ENCODE results near the gene ANKRD66.

Gene ANKRD66

GRCh38 chr6:46787871-46788540 is 41.3 kb downstream of the ANKRD66 start:
- Histone ChIP-seq H3K4me3 (ENCODE audit: low read length, poor library complexity, severe bottlenecking) (no peak overlapping the region), H4K20me1 (ENCODE audit: insufficient read depth, low read length, poor library complexity, severe bottlenecking) (no peaks in the 10 kb centered on the region), H3K9me3 (ENCODE audit: insufficient read depth, low read depth, low read length) (no peaks in the 10 kb centered on the region), H2AFZ (ENCODE audit: low read length) (no peak overlapping the region), H3K27me3 (ENCODE audit: insufficient read depth, low read length, poor library complexity, severe bottlenecking) (no peaks in the 10 kb centered on the region), H3K79me2 (ENCODE audit: insufficient read depth, low read length) (no peaks in the 10 kb centered on the region), H3K4me2 (ENCODE audit: low read depth, low read length, poor library complexity, severe bottlenecking) (no peak overlapping the region), H3K9me2 (replicated peaks; ENCODE audit: low read depth, low read length) (no peaks in the 10 kb centered on the region), H3F3A (ENCODE audit: low read depth) (no peaks in the 10 kb centered on the region), H3K4me1 (ENCODE audit: insufficient read depth, low read length, poor library complexity, severe bottlenecking) (no peaks in the 10 kb centered on the region), H3K9ac (ENCODE audit: low read depth, low read length, poor library complexity, severe bottlenecking) (no peak overlapping the region), H3K36me3 (ENCODE audit: insufficient read depth, low read length) (no peaks in the 10 kb centered on the region)
- TF ChIP-seq EZH2phosphoT487 (IDR thresholded peaks at IDR 0.05; ENCODE audit: borderline replicate concordance), result no peak
- TF ChIP-seq, protein P1, sequence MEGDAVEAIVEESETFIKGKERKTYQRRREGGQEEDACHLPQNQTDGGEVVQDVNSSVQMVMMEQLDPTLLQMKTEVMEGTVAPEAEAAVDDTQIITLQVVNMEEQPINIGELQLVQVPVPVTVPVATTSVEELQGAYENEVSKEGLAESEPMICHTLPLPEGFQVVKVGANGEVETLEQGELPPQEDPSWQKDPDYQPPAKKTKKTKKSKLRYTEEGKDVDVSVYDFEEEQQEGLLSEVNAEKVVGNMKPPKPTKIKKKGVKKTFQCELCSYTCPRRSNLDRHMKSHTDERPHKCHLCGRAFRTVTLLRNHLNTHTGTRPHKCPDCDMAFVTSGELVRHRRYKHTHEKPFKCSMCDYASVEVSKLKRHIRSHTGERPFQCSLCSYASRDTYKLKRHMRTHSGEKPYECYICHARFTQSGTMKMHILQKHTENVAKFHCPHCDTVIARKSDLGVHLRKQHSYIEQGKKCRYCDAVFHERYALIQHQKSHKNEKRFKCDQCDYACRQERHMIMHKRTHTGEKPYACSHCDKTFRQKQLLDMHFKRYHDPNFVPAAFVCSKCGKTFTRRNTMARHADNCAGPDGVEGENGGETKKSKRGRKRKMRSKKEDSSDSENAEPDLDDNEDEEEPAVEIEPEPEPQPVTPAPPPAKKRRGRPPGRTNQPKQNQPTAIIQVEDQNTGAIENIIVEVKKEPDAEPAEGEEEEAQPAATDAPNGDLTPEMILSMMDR (conservative IDR thresholded peaks at IDR 0.05; ENCODE audit: low read length), result no peak

DNA sequence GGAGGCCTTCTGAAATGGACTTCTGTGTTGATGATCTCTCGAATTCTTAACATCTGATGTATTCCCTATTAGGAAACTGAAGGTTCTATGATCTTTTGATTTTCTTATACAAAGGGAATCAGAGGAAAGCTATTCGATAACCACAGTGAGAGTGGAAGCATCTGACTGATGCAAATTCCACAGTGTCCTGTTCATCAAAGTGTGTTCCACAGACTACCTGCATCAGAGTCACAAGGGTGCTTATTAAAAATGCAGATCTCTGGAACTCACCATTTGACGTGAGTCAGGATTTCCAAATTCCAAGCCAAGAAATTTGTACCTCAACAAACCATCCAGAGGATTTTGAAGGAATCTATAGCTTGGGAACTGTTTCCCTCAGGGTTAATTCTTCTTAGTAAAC is 42.1 kb downstream of the ANKRD66 start:
- Histone ChIP-seq H3K4me1 (ENCODE audit: insufficient read depth, low read length, poor library complexity, severe bottlenecking) (no peaks in the 10 kb centered on the region), H3K4me3 (ENCODE audit: low read length, poor library complexity, severe bottlenecking) (no peak overlapping the region), H3K9ac (ENCODE audit: low read depth, low read length, poor library complexity, severe bottlenecking) (no peak overlapping the region)

GRCh38 chr6:46789434-46790354 is 43.0 kb downstream of the ANKRD66 start:
- Histone ChIP-seq H2AFZ (ENCODE audit: low read length) (no peak overlapping the region), H3K4me1 (ENCODE audit: insufficient read depth, low read length, poor library complexity, severe bottlenecking) (no peaks in the 10 kb centered on the region), H3K9me2 (replicated peaks; ENCODE audit: low read depth, low read length) (no peaks in the 10 kb centered on the region)

More for the DNA sequence above, 42.1 kb downstream of the ANKRD66 start:
- H3K27me3 ChIP-seq (ENCODE audit: insufficient read depth, low read length, poor library complexity, severe bottlenecking), result no peaks in the 10 kb centered on the region
- no peaks in the 10 kb centered on the region for H3K9me2 ChIP-seq (replicated peaks; ENCODE audit: low read depth, low read length)
- no peaks in the 10 kb centered on the region for H4K20me1 ChIP-seq (ENCODE audit: insufficient read depth, low read length, poor library complexity, severe bottlenecking)
- H3K4me2 ChIP-seq (ENCODE audit: low read depth, low read length, poor library complexity, severe bottlenecking), result no peak overlapping the region
- H3K79me2 ChIP-seq (ENCODE audit: insufficient read depth, low read length), result no peaks in the 10 kb centered on the region
- H3F3A ChIP-seq (ENCODE audit: low read depth), result no peaks in the 10 kb centered on the region
- no peaks in the 10 kb centered on the region for H3K36me3 ChIP-seq (ENCODE audit: insufficient read depth, low read length)
- no peaks in the 10 kb centered on the region for H3K9me3 ChIP-seq (ENCODE audit: insufficient read depth, low read depth, low read length)
- H2AFZ ChIP-seq (ENCODE audit: low read length), result no peak overlapping the region
- no peak for TF ChIP-seq EZH2phosphoT487 (IDR thresholded peaks at IDR 0.05; ENCODE audit: borderline replicate concordance)
- TF ChIP-seq, protein P1 (conservative IDR thresholded peaks at IDR 0.05; ENCODE audit: low read length), result no peak

More at GRCh38 chr6:46789434-46790354, 43.0 kb downstream of the ANKRD66 start:
- Histone ChIP-seq H3K4me2 (ENCODE audit: low read depth, low read length, poor library complexity, severe bottlenecking) (no peak overlapping the region), H3K36me3 (ENCODE audit: insufficient read depth, low read length) (no peaks in the 10 kb centered on the region), H3K9ac (ENCODE audit: low read depth, low read length, poor library complexity, severe bottlenecking) (no peak overlapping the region), H3K79me2 (ENCODE audit: insufficient read depth, low read length) (no peaks in the 10 kb centered on the region), H3F3A (ENCODE audit: low read depth) (no peaks in the 10 kb centered on the region), H3K27me3 (ENCODE audit: insufficient read depth, low read length, poor library complexity, severe bottlenecking) (no peaks in the 10 kb centered on the region), H3K4me3 (ENCODE audit: low read length, poor library complexity, severe bottlenecking) (no peak overlapping the region), H3K9me3 (ENCODE audit: insufficient read depth, low read depth, low read length) (no peaks in the 10 kb centered on the region), H4K20me1 (ENCODE audit: insufficient read depth, low read length, poor library complexity, severe bottlenecking) (no peaks in the 10 kb centered on the region)
- no peak for TF ChIP-seq EZH2phosphoT487 (IDR thresholded peaks at IDR 0.05; ENCODE audit: borderline replicate concordance)
- TF ChIP-seq, protein P1 (conservative IDR thresholded peaks at IDR 0.05; ENCODE audit: low read length), result no peak
